SK-N-SH (cell line): ENCODE data around the gene MAPRE3. TPM values are rescaled to one million over a fixed set of nuclear protein-coding genes. Genes with fewer than 3 reads are reported as not detected.

Source experiments
- CTCF ChIA-PET: fragments of 300-600, 350-600 bp; formaldehyde crosslinking; extraction: SDS; loops from one replicate; lab custom pipeline; 2021; lab: Yijun Ruan, JAX
- POLR2A ChIA-PET: fragments of 350-600 bp; sonication (Branson Sonifier 250); formaldehyde crosslinking; extraction: SDS; loops from one replicate; lab custom pipeline; 2020; ENCODE audit warnings: antibody characterized with exemption, inconsistent platforms; lab: Yijun Ruan, JAX
- DNase-seq: peaks from one replicate; pipeline ENCODE4 v3.0.0; 2012
- H2AFZ ChIP-seq: fragments of 200-600 bp; sonication (generic); 2 replicates; pipeline ENCODE4 v1.8.1; 2016; ENCODE audit warnings: antibody characterized with exemption, mild to moderate bottlenecking, low read depth
- H3F3A ChIP-seq: fragments of 200-600 bp; sonication (generic); replicated peaks from 2 replicates; pipeline ENCODE3; 2016; ENCODE audit warnings: antibody characterized with exemption, mild to moderate bottlenecking; ENCODE audit not compliant: insufficient read depth
- H3K27ac ChIP-seq, 2 experiments: fragments of 200-500 bp in 1 of 2; fragments of 200-600 bp in 1 of 2; sonication (Bioruptor generic) in 1 of 2; sonication (generic), shearing (Covaris generic) in 1 of 2; 2 replicates each; pipeline versions ENCODE4 v1.5.1 to v1.6.1; 2014 to 2016; ENCODE audit warnings: low read depth in 2 of 2, inconsistent platforms in 1 of 2, low read length in 1 of 2, mild to moderate bottlenecking in 1 of 2, mixed read lengths in 1 of 2
- H3K27me3 ChIP-seq: fragments of 200-600 bp; sonication (generic), shearing (Covaris generic); 2 replicates; pipeline ENCODE4 v1.6.1; 2016; ENCODE audit warnings: mixed run types; ENCODE audit not compliant: insufficient read depth
- H3K36me3 ChIP-seq, 2 experiments: fragments of 200-500 bp in 1 of 2; fragments of 200-600 bp in 1 of 2; sonication (Bioruptor generic) in 1 of 2; sonication (generic) in 1 of 2; replicated peaks in 1 of 2; 2 replicates each; pipeline versions ENCODE3 to v1.5.1; 2014 to 2016; ENCODE audit warnings: low read length in 1 of 2, mild to moderate bottlenecking in 1 of 2; ENCODE audit not compliant: insufficient read depth in 2 of 2, control insufficient read depth in 1 of 2
- H3K4me1 ChIP-seq, 2 experiments: fragments of 200-500 bp in 1 of 2; fragments of 200-600 bp in 1 of 2; sonication (Bioruptor generic) in 1 of 2; sonication (generic), shearing (Covaris generic) in 1 of 2; 2 replicates each; pipeline versions ENCODE4 v1.5.1 to v1.6.1; 2014 to 2016; ENCODE audit warnings: low read depth in 1 of 2, low read length in 1 of 2, mixed run types in 1 of 2; ENCODE audit not compliant: insufficient read depth in 2 of 2, control insufficient read depth in 1 of 2
- H3K4me2 ChIP-seq: fragments of 200-600 bp; sonication (generic), shearing (Covaris generic); 2 replicates; pipeline ENCODE4 v1.6.1; 2017; ENCODE audit warnings: mixed run types
- H3K4me3 ChIP-seq, 2 experiments: fragments of 200-500 bp in 1 of 2; fragments of 200-600 bp in 1 of 2; sonication (Bioruptor generic) in 1 of 2; sonication (generic), shearing (Covaris generic) in 1 of 2; 2 replicates each; pipeline versions ENCODE4 v1.5.1 to v1.8.1; 2014 to 2016; ENCODE audit warnings: low read depth in 2 of 2, inconsistent platforms in 1 of 2, low read length in 1 of 2, mild to moderate bottlenecking in 1 of 2, mixed read lengths in 1 of 2, moderate library complexity in 1 of 2
- H3K79me2 ChIP-seq: fragments of 200-600 bp; sonication (generic); 2 replicates; pipeline ENCODE4 v1.8.1; 2017; ENCODE audit warnings: mild to moderate bottlenecking; ENCODE audit not compliant: insufficient read depth
- H3K9ac ChIP-seq: fragments of 200-600 bp; sonication (generic); 2 replicates; pipeline ENCODE4 v1.6.1; 2017; ENCODE audit warnings: mixed run types
- H3K9me2 ChIP-seq: fragments of 200-600 bp; sonication (generic); 2 replicates; pipeline ENCODE4 v1.6.1; 2017; ENCODE audit warnings: mixed run types
- H3K9me3 ChIP-seq: fragments of 200-600 bp; sonication (generic); 2 replicates; pipeline ENCODE4 v1.6.1; 2017; ENCODE audit warnings: mixed run types, mild to moderate bottlenecking, moderate library complexity
- H4K20me1 ChIP-seq: fragments of 200-600 bp; sonication (generic); 2 replicates; pipeline ENCODE4 v1.6.1; 2017; ENCODE audit warnings: mild to moderate bottlenecking, mixed run types; ENCODE audit not compliant: insufficient read depth
- ELF1 ChIP-seq: IDR thresholded peaks from 2 replicates; pipeline ENCODE4 v1.4.0; 2012
- EP300 ChIP-seq, 2 experiments: IDR thresholded peaks; 2 replicates each; pipeline versions ENCODE4 v1.4.0 to v1.6.1; 2012; ENCODE audit warnings: borderline replicate concordance in 1 of 2, low read depth in 1 of 2, low read length in 1 of 2
- EZH2phosphoT487 ChIP-seq: fragments of 200-600 bp; sonication (generic); IDR thresholded peaks from 2 replicates; pipeline ENCODE4 v1.6.1; 2017; ENCODE audit warnings: low read depth, mixed run types, mild to moderate bottlenecking, antibody characterized with exemption, moderate library complexity, borderline replicate concordance
- FOXM1 ChIP-seq: IDR thresholded peaks from 2 replicates; pipeline ENCODE4 v1.4.0; 2012; ENCODE audit warnings: low read depth, mild to moderate bottlenecking
- GABPA ChIP-seq: IDR thresholded peaks from 2 replicates; pipeline ENCODE4 v1.4.0; 2012; ENCODE audit warnings: low read depth, mild to moderate bottlenecking
- GATA2 ChIP-seq: sonication (generic); formaldehyde crosslinking; IDR thresholded peaks from 2 replicates; pipeline ENCODE4 v1.5.0; 2020; ENCODE audit warnings: mild to moderate bottlenecking, missing genetic modification reagents
- JUND ChIP-seq: IDR thresholded peaks from 2 replicates; pipeline ENCODE4 v1.4.0; 2012
- MEF2A ChIP-seq: IDR thresholded peaks from 2 replicates; pipeline ENCODE4 v1.4.0; 2012; ENCODE audit warnings: low read depth, borderline replicate concordance
- NFIC ChIP-seq: IDR thresholded peaks from 2 replicates; pipeline ENCODE4 v1.4.0; 2012; ENCODE audit warnings: borderline replicate concordance
- POLR2AphosphoS5 ChIP-seq: IDR thresholded peaks from 2 replicates; pipeline ENCODE4 v1.6.1; 2012; ENCODE audit warnings: low read depth, low read length
- RAD21 ChIP-seq: IDR thresholded peaks from 2 replicates; pipeline ENCODE4 v1.6.1; 2012; ENCODE audit warnings: mild to moderate bottlenecking, low read length
- RCOR1 ChIP-seq: fragments of 150-350 bp; IDR thresholded peaks from 2 replicates; pipeline ENCODE4 v1.6.1; 2017; ENCODE audit warnings: antibody characterized with exemption, low read length
- RFX5 ChIP-seq: IDR thresholded peaks from 2 replicates; pipeline ENCODE4 v1.6.1; 2012; ENCODE audit warnings: mild to moderate bottlenecking, improper control_type of control experiment, low read length
- RXRA ChIP-seq: IDR thresholded peaks from 2 replicates; pipeline ENCODE4 v1.4.0; 2012; ENCODE audit warnings: low read depth, mild to moderate bottlenecking, borderline replicate concordance
- SIN3A ChIP-seq: IDR thresholded peaks from 2 replicates; pipeline ENCODE4 v1.6.1; 2012; ENCODE audit warnings: low read depth, mild to moderate bottlenecking, low read length, moderate library complexity, borderline replicate concordance
- SMC3 ChIP-seq: IDR thresholded peaks from 2 replicates; pipeline ENCODE4 v1.6.1; 2012; ENCODE audit warnings: low read depth, low read length, improper control_type of control experiment
- USF1 ChIP-seq: IDR thresholded peaks from 2 replicates; pipeline ENCODE4 v1.4.0; 2012; ENCODE audit warnings: low read depth, borderline replicate concordance
- YY1 ChIP-seq: IDR thresholded peaks from 2 replicates; pipeline ENCODE4 v1.4.0; 2012; ENCODE audit warnings: low read depth, mild to moderate bottlenecking
- WGBS: methylation state at CpG from one replicate; pipeline ENCODE4 v1.1.6; 2017; ENCODE audit warnings: low lambda C conversion rate; 5-methylcytosine and 5-hydroxymethylcytosine counted together
- polyA plus RNA-seq, 3 experiments: library from polyadenylated mRNA; depleted of rRNA; stranded (reverse); fragments of >200 nt; gene quantifications; 2 replicates each; pipeline ENCODE4 v1.2.3, GENCODE V29; 2012
- TF ChIP-seq, protein P1 (sequence below): fragments of 200-600 bp; sonication (generic); IDR thresholded peaks from 2 replicates; pipeline ENCODE4 v1.6.1; 2017; ENCODE audit warnings: antibody characterized with exemption, mild to moderate bottlenecking, moderate library complexity
- TF ChIP-seq, protein P2 (sequence below): IDR thresholded peaks from 2 replicates; pipeline ENCODE4; 2012
- TF ChIP-seq, protein P3 (sequence below): IDR thresholded peaks from 2 replicates; pipeline ENCODE4 v1.4.0; 2012; ENCODE audit warnings: low read depth
- TF ChIP-seq, protein P4 (sequence below): fragments of 150-350 bp; IDR thresholded peaks from 2 replicates; pipeline ENCODE4 v1.6.1; 2017; ENCODE audit warnings: antibody characterized with exemption, low read length, low read depth, borderline replicate concordance
- TF ChIP-seq, protein P5 (sequence below): IDR thresholded peaks from 2 replicates; pipeline ENCODE4 v1.6.1; 2012; ENCODE audit warnings: mild to moderate bottlenecking, low read depth, low read length, moderate library complexity

MAPRE3 gene
- polyA plus RNA-seq, 1 of the 3 experiments (the other 2 are of a cell fraction), result 24.4 TPM

- Histone ChIP-seq H3K27me3 (no peaks in the 10 kb centered on the region), H3K9me2 (no peaks in the 10 kb centered on the region), H3K36me3 (no peaks in the 10 kb centered on the region), H3F3A (peaks cover 24% of the 10 kb centered on the region), H2AFZ (no peak overlapping the region), H3K4me1 (peaks cover 0 to 17% of the 10 kb centered on the region in 2 experiments; a peak in 3 of 4 replicates), H3K4me3 (no peak overlapping the region), H3K4me2 (peak overlapping the region; percentile 60), H4K20me1 (peaks cover 16% of the 10 kb centered on the region), H3K9ac (no peak overlapping the region), H3K27ac (peak overlapping the region in 1 of 2 experiments; percentile 72; a peak in 2 of 4 replicates), H3K9me3 (no peaks in the 10 kb centered on the region), H3K79me2 (no peaks in the 10 kb centered on the region)
- POLR2A ChIA-PET, result no interaction called here
- no peak for DNase-seq
- CTCF ChIA-PET, result interaction anchor here (0.7 to 25.8 kb wide), 6 partner anchors 13 to 315 kb away, joined by 3 to 257 read pairs (median 6); no protein-coding TSS in a partner anchor
- 34% methylated on average over 4 of the region's 4 CpGs for WGBS
- TF ChIP-seq YY1 (no peak), RAD21 (no peak), GABPA (no peak), POLR2AphosphoS5 (peak; percentile 51; the same call in 1 of the 2 replicates), SMC3 (no peak), ELF1 (no peak), GATA2 (CRISPR knock-in tag) (no peak), FOXM1 (no peak), MEF2A (no peak; the same call in 1 of the 2 replicates), SIN3A (peak; percentile 78; the same call in 1 of the 2 replicates), JUND (peak; percentile 92), USF1 (peak; percentile 45; the same call in 1 of the 2 replicates), NFIC (peak; percentile 83), RFX5 (no peak), RXRA (peak; percentile 38; the same call in 1 of the 2 replicates), RCOR1 (no peak), EZH2phosphoT487 (no peak), EP300 (IDR thresholded peaks at IDR 0.05; ENCODE audit: borderline replicate concordance in 1 of 2, low read depth in 1 of 2, low read length in 1 of 2) (peak in 1 of 2 experiments; percentile 83; a peak in 1 of 4 replicates)
- TF ChIP-seq, protein P1, sequence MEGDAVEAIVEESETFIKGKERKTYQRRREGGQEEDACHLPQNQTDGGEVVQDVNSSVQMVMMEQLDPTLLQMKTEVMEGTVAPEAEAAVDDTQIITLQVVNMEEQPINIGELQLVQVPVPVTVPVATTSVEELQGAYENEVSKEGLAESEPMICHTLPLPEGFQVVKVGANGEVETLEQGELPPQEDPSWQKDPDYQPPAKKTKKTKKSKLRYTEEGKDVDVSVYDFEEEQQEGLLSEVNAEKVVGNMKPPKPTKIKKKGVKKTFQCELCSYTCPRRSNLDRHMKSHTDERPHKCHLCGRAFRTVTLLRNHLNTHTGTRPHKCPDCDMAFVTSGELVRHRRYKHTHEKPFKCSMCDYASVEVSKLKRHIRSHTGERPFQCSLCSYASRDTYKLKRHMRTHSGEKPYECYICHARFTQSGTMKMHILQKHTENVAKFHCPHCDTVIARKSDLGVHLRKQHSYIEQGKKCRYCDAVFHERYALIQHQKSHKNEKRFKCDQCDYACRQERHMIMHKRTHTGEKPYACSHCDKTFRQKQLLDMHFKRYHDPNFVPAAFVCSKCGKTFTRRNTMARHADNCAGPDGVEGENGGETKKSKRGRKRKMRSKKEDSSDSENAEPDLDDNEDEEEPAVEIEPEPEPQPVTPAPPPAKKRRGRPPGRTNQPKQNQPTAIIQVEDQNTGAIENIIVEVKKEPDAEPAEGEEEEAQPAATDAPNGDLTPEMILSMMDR, result no peak
- TF ChIP-seq, protein P2, sequence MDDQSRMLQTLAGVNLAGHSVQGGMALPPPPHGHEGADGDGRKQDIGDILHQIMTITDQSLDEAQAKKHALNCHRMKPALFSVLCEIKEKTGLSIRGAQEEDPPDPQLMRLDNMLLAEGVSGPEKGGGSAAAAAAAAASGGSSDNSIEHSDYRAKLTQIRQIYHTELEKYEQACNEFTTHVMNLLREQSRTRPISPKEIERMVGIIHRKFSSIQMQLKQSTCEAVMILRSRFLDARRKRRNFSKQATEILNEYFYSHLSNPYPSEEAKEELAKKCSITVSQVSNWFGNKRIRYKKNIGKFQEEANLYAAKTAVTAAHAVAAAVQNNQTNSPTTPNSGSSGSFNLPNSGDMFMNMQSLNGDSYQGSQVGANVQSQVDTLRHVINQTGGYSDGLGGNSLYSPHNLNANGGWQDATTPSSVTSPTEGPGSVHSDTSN, result peak; percentile 98
- TF ChIP-seq, protein P3, sequence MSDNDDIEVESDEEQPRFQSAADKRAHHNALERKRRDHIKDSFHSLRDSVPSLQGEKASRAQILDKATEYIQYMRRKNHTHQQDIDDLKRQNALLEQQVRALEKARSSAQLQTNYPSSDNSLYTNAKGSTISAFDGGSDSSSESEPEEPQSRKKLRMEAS, result peak; percentile 84
- TF ChIP-seq, protein P4, sequence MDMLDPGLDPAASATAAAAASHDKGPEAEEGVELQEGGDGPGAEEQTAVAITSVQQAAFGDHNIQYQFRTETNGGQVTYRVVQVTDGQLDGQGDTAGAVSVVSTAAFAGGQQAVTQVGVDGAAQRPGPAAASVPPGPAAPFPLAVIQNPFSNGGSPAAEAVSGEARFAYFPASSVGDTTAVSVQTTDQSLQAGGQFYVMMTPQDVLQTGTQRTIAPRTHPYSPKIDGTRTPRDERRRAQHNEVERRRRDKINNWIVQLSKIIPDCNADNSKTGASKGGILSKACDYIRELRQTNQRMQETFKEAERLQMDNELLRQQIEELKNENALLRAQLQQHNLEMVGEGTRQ, result no peak
- TF ChIP-seq, protein P5, sequence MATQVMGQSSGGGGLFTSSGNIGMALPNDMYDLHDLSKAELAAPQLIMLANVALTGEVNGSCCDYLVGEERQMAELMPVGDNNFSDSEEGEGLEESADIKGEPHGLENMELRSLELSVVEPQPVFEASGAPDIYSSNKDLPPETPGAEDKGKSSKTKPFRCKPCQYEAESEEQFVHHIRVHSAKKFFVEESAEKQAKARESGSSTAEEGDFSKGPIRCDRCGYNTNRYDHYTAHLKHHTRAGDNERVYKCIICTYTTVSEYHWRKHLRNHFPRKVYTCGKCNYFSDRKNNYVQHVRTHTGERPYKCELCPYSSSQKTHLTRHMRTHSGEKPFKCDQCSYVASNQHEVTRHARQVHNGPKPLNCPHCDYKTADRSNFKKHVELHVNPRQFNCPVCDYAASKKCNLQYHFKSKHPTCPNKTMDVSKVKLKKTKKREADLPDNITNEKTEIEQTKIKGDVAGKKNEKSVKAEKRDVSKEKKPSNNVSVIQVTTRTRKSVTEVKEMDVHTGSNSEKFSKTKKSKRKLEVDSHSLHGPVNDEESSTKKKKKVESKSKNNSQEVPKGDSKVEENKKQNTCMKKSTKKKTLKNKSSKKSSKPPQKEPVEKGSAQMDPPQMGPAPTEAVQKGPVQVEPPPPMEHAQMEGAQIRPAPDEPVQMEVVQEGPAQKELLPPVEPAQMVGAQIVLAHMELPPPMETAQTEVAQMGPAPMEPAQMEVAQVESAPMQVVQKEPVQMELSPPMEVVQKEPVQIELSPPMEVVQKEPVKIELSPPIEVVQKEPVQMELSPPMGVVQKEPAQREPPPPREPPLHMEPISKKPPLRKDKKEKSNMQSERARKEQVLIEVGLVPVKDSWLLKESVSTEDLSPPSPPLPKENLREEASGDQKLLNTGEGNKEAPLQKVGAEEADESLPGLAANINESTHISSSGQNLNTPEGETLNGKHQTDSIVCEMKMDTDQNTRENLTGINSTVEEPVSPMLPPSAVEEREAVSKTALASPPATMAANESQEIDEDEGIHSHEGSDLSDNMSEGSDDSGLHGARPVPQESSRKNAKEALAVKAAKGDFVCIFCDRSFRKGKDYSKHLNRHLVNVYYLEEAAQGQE, result peak; percentile 37; the same call in 1 of the 2 replicates
Measured at GRCh38 chr2:26988058-26988860, 17.8 kb downstream of the MAPRE3 start.
